H1 (cell line): ENCODE results near the gene TSPAN4. TPM values are rescaled to one million over a fixed set of nuclear protein-coding genes. Genes with fewer than 3 reads are reported as not detected.
A peak's percentile ranks its signal among the peaks of the same experiment; 100 is the strongest.

ENCODE experiments used
- CTCF ChIA-PET: fragments of 300-600 bp; sonication (Branson Sonifier 250); formaldehyde crosslinking; loops from one replicate; lab custom pipeline; 2021; ENCODE audit not compliant: partially characterized antibody; lab: Charles Lee
- POLR2A ChIA-PET: fragments of 300-600 bp; sonication (Branson Sonifier 250); formaldehyde crosslinking; loops from one replicate; lab custom pipeline; 2021; ENCODE audit warnings: inconsistent platforms; ENCODE audit not compliant: partially characterized antibody; lab: Charles Lee
- DNase-seq, 2 experiments: peaks; one replicate each; pipeline versions ENCODE4 v3.0.0 to v3.0.0-alpha.2; 2010 to 2022; ENCODE audit warnings: low spot score in 2 of 2, low read depth in 1 of 2, mixed read lengths in 1 of 2
- FAIRE-seq: peaks from 2 replicates; lab custom pipeline; 2011; peaks lifted over from hg19 to GRCh38; lab: Jason Lieb, UNC
- H2AFZ ChIP-seq: 2 replicates; pipeline ENCODE4 v1.8.1; 2012; ENCODE audit warnings: low read length, inconsistent platforms
- H2AK5ac ChIP-seq: 2 replicates; pipeline ENCODE4 v1.6.1; 2013; ENCODE audit warnings: low read depth, low read length
- H2BK120ac ChIP-seq: replicated peaks from 2 replicates; pipeline ENCODE3; 2013; ENCODE audit warnings: low read depth, low read length, inconsistent platforms
- H2BK12ac ChIP-seq: 2 replicates; pipeline ENCODE4 v1.6.1; 2013; ENCODE audit warnings: low read depth, low read length
- H2BK15ac ChIP-seq: 2 replicates; pipeline ENCODE4 v1.6.1; 2013; ENCODE audit warnings: low read length
- H2BK20ac ChIP-seq: 2 replicates; pipeline ENCODE4 v1.6.1; 2013; ENCODE audit warnings: low read length
- H2BK5ac ChIP-seq: 2 replicates; pipeline ENCODE4 v1.6.1; 2013; ENCODE audit warnings: low read depth, low read length
- H3K14ac ChIP-seq: 2 replicates; pipeline ENCODE4 v1.6.1; 2013; ENCODE audit warnings: inconsistent platforms; ENCODE audit not compliant: insufficient read length
- H3K18ac ChIP-seq: 2 replicates; pipeline ENCODE4 v1.6.1; 2013; ENCODE audit warnings: low read length; ENCODE audit errors: extremely low read depth
- H3K23ac ChIP-seq: 2 replicates; pipeline ENCODE4 v1.6.1; 2013; ENCODE audit warnings: inconsistent platforms; ENCODE audit not compliant: insufficient read length
- H3K23me2 ChIP-seq: 2 replicates; pipeline ENCODE4 v1.6.1; 2013; ENCODE audit warnings: low read depth, low read length
- H3K27ac ChIP-seq: 2 replicates; pipeline ENCODE4 v1.6.1; 2011; ENCODE audit warnings: low read depth, low read length, inconsistent platforms
- H3K27me3 ChIP-seq, 4 experiments: replicated peaks in 1 of 4; 1 replicate in 1 of 4; 2 replicates in 3 of 4; pipeline versions ENCODE4 v1.6.1 to v1.8.1; 2011 to 2013; ENCODE audit warnings: low read length in 3 of 4, mild to moderate bottlenecking in 3 of 4, inconsistent platforms in 2 of 4, mixed read lengths in 2 of 4, moderate library complexity in 1 of 4; ENCODE audit not compliant: control insufficient read depth in 3 of 4, insufficient read depth in 3 of 4; ENCODE audit errors: extremely low read depth in 1 of 4
- H3K36me3 ChIP-seq, 4 experiments: 2 replicates each; pipeline versions ENCODE4 v1.6.1 to v1.8.1; 2011 to 2013; ENCODE audit warnings: mild to moderate bottlenecking in 4 of 4, low read length in 3 of 4, moderate library complexity in 2 of 4, control low read depth in 1 of 4, inconsistent platforms in 1 of 4; ENCODE audit not compliant: insufficient read depth in 4 of 4, control insufficient read depth in 2 of 4
- H3K4ac ChIP-seq: replicated peaks from 2 replicates; pipeline ENCODE3; 2013; ENCODE audit warnings: low read length, low read depth, mixed read lengths, inconsistent platforms; ENCODE audit not compliant: insufficient read length
- H3K4me1 ChIP-seq, 4 experiments: replicated peaks in 1 of 4; 1 replicate in 1 of 4; 2 replicates in 3 of 4; pipeline versions ENCODE4 v1.6.1 to v1.8.1; 2011 to 2013; ENCODE audit warnings: low read length in 3 of 4, inconsistent platforms in 2 of 4, mixed read lengths in 1 of 4; ENCODE audit not compliant: insufficient read depth in 4 of 4, control insufficient read depth in 3 of 4
- H3K4me2 ChIP-seq, 2 experiments: 2 replicates each; pipeline versions ENCODE4 v1.6.1 to v1.8.1; 2011 to 2013; ENCODE audit warnings: low read depth in 2 of 2, low read length in 2 of 2, control low read depth in 1 of 2, inconsistent platforms in 1 of 2, mild to moderate bottlenecking in 1 of 2; ENCODE audit not compliant: insufficient read depth in 1 of 2
- H3K4me3 ChIP-seq, 4 experiments: fragments of 200-600, 300-600 bp in 1 of 4; sonication (generic), shearing (Covaris generic), sonication (Bioruptor Twin) in 1 of 4; 2 replicates each; pipeline versions ENCODE4 v1.5.1 to v1.8.1; 2011 to 2016; ENCODE audit warnings: low read length in 4 of 4, low read depth in 3 of 4, control low read depth in 2 of 4, inconsistent platforms in 2 of 4, mild to moderate bottlenecking in 2 of 4, mixed read lengths in 1 of 4, moderate library complexity in 1 of 4; ENCODE audit not compliant: insufficient read depth in 2 of 4; ENCODE audit errors: extremely low read depth in 1 of 4
- H3K56ac ChIP-seq: replicated peaks from 2 replicates; pipeline ENCODE3; 2013; ENCODE audit warnings: low read depth, mild to moderate bottlenecking, mixed read lengths, low read length, inconsistent platforms; ENCODE audit not compliant: insufficient read length
- H3K79me1 ChIP-seq: 2 replicates; pipeline ENCODE4 v1.6.1; 2013; ENCODE audit warnings: low read depth, low read length, control low read depth
- H3K79me2 ChIP-seq, 2 experiments: 2 replicates each; pipeline versions ENCODE4 v1.6.1 to v1.8.1; 2012 to 2013; ENCODE audit warnings: low read length in 2 of 2, mild to moderate bottlenecking in 2 of 2, inconsistent platforms in 1 of 2; ENCODE audit not compliant: insufficient read depth in 2 of 2, control insufficient read depth in 1 of 2
- H3K9ac ChIP-seq, 4 experiments: replicated peaks in 1 of 4; 1 replicate in 1 of 4; 2 replicates in 3 of 4; pipeline versions ENCODE4 v1.6.1 to v1.8.1; 2011 to 2013; ENCODE audit warnings: low read depth in 3 of 4, low read length in 3 of 4, control low read depth in 2 of 4, mild to moderate bottlenecking in 2 of 4, moderate library complexity in 2 of 4, inconsistent platforms in 1 of 4; ENCODE audit errors: extremely low read depth in 1 of 4
- H3K9me3 ChIP-seq, 2 experiments: 2 replicates each; pipeline versions ENCODE4 v1.6.1 to v1.8.1; 2012 to 2013; ENCODE audit warnings: mild to moderate bottlenecking in 2 of 2, moderate library complexity in 2 of 2, control low read depth in 1 of 2, inconsistent platforms in 1 of 2, low read depth in 1 of 2, low read length in 1 of 2, mixed read lengths in 1 of 2; ENCODE audit not compliant: insufficient read depth in 2 of 2
- H4K20me1 ChIP-seq, 2 experiments: replicated peaks in 1 of 2; 2 replicates each; pipeline versions ENCODE3 to v1.8.1; 2011 to 2013; ENCODE audit warnings: inconsistent platforms in 2 of 2, low read length in 2 of 2, mild to moderate bottlenecking in 1 of 2; ENCODE audit not compliant: insufficient read depth in 2 of 2, control insufficient read depth in 1 of 2
- H4K5ac ChIP-seq: 2 replicates; pipeline ENCODE4 v1.6.1; 2013; ENCODE audit warnings: low read length, low read depth, mixed read lengths, inconsistent platforms; ENCODE audit not compliant: insufficient read length
- H4K8ac ChIP-seq: 2 replicates; pipeline ENCODE4 v1.8.0; 2013; ENCODE audit warnings: mild to moderate bottlenecking, moderate library complexity, low read length, inconsistent platforms; ENCODE audit not compliant: insufficient read depth; ENCODE audit errors: extremely low read depth
- H4K91ac ChIP-seq: replicated peaks from 2 replicates; pipeline ENCODE3; 2013; ENCODE audit warnings: low read length, mixed read lengths, inconsistent platforms; ENCODE audit not compliant: insufficient read length
- CREB1 ChIP-seq: IDR thresholded peaks from 2 replicates; pipeline ENCODE4 v1.6.1; 2012; ENCODE audit warnings: inconsistent platforms
- JUND ChIP-seq: IDR thresholded peaks from 2 replicates; pipeline ENCODE4 v1.6.1; 2011; ENCODE audit warnings: mild to moderate bottlenecking, improper control_type of control experiment, low read length
- WGBS, 2 experiments: shearing (Covaris generic) in 1 of 2; methylation state at CpG; one replicate each; pipeline versions ENCODE4 v1.1.6 to v1.1.7; 2013 to 2015; ENCODE audit warnings: low lambda C conversion rate in 2 of 2, mixed read lengths in 2 of 2, inconsistent platforms in 1 of 2, low coverage in 1 of 2, missing lambda C conversion rate in 1 of 2; ENCODE audit not compliant: insufficient replicate concordance in 2 of 2, insufficient coverage in 1 of 2, insufficient read length in 1 of 2; ENCODE audit errors: extremely low coverage in 1 of 2, missing lambda C conversion rate in 1 of 2; 5-methylcytosine and 5-hydroxymethylcytosine counted together
- polyA plus RNA-seq, 7 experiments: library from polyadenylated mRNA; depleted of rRNA in 3 of 7; stranded (reverse) in 5 of 7; unstranded in 2 of 7; fragments of >200 nt in 5 of 7; fragments of 200-250 nt in 2 of 7; gene quantifications; 1 replicate in 5 of 7; 2 replicates in 1 of 7; 4 replicates in 1 of 7; pipeline versions ENCODE4 v1.2.1 to v1.2.3, GENCODE V29; 2011 to 2013; ENCODE audit warnings: missing spikeins in 2 of 7, mixed read lengths in 2 of 7
- total RNA-seq: library from RNA; stranded (reverse); fragmentation: NEBNext Ultra II Directional; extraction: Animal tissue kit (Norgen Biotek cat#: 25700); gene quantifications from 2 replicates; pipeline ENCODE4 v1.2.1, GENCODE V29; 2021
- TF ChIP-seq, protein P1 (sequence below), 3 experiments: IDR thresholded peaks; 1 replicate in 2 of 3; 2 replicates in 1 of 3; pipeline versions ENCODE4 v1.5.1 to v1.6.1; 2011; ENCODE audit warnings: low read length in 3 of 3, mild to moderate bottlenecking in 3 of 3, inconsistent platforms in 2 of 3, low read depth in 1 of 3, moderate library complexity in 1 of 3; ENCODE audit not compliant: insufficient read depth in 1 of 3; ENCODE audit errors: control extremely low read depth in 1 of 3

The TSPAN4 gene
- total and polyA plus RNA-seq, 2 of the 8 experiments (the other 6 are each of a cell fraction or from before 2014, with no cell fraction given), result 74.1 to 145 TPM

GRCh38 chr11:843086-843734 lies 558 bp downstream of the TSPAN4 start:
- H3K9ac ChIP-seq, result peak overlapping the region; percentile 42 to 83 (median 52); a peak in 6 of 7 replicates
- 3% methylated on average over 34 of the region's 53 CpGs; no CpG with 5 or more reads in 1 of the 2 experiments for WGBS, 2 experiments
- H3K79me2 ChIP-seq, result peaks cover 0 to 27% of the 10 kb centered on the region in 2 experiments; a peak in 2 of 4 replicates
- H3K9me3 ChIP-seq, result no peaks in the 10 kb centered on the region
- H3K27me3 ChIP-seq, result no peaks in the 10 kb centered on the region; a peak in 2 of 7 replicates
- peaks cover 9% of the 10 kb centered on the region; the same call in 1 of the 2 replicates for H3K79me1 ChIP-seq
- H3K36me3 ChIP-seq, result peaks cover 10 to 20% (median 18%) of the 10 kb centered on the region in 4 experiments; a peak in 7 of 8 replicates
- DNase-seq (no peak), FAIRE-seq (no peak)
- no peak overlapping the region for H4K8ac ChIP-seq
- peaks cover 7 to 31% of the 10 kb centered on the region in 2 experiments for H4K20me1 ChIP-seq
- H2AK5ac ChIP-seq, result peak overlapping the region; percentile 39; the same call in 1 of the 2 replicates
- CTCF ChIA-PET, result interaction anchor here (0.6 to 6.7 kb wide), 13 partner anchors 11 to 1422 kb away, joined by 3 to 74 read pairs (median 4); partner anchors contain the start of genes CD151 and PNPLA2
- H4K5ac ChIP-seq, result no peak overlapping the region
- H3K56ac ChIP-seq, result peak overlapping the region; percentile 32
- no peak overlapping the region for H2BK120ac ChIP-seq
- peak overlapping the region; percentile 90 for H3K18ac ChIP-seq
- H2AFZ ChIP-seq, result no peak overlapping the region
- H4K91ac ChIP-seq, result no peak overlapping the region
- no peak overlapping the region for H3K4ac ChIP-seq
- H3K23ac ChIP-seq, result no peak overlapping the region
- H2BK20ac ChIP-seq, result no peak overlapping the region
- POLR2A ChIA-PET, result interaction anchor here (0.6 to 40.4 kb wide), 18 partner anchors 14 to 480 kb away, joined by 3 to 1917 read pairs (median 4); partner anchors contain the start of genes CD151, CEND1, CHID1 and CRACR2B
- TF ChIP-seq, protein P1, sequence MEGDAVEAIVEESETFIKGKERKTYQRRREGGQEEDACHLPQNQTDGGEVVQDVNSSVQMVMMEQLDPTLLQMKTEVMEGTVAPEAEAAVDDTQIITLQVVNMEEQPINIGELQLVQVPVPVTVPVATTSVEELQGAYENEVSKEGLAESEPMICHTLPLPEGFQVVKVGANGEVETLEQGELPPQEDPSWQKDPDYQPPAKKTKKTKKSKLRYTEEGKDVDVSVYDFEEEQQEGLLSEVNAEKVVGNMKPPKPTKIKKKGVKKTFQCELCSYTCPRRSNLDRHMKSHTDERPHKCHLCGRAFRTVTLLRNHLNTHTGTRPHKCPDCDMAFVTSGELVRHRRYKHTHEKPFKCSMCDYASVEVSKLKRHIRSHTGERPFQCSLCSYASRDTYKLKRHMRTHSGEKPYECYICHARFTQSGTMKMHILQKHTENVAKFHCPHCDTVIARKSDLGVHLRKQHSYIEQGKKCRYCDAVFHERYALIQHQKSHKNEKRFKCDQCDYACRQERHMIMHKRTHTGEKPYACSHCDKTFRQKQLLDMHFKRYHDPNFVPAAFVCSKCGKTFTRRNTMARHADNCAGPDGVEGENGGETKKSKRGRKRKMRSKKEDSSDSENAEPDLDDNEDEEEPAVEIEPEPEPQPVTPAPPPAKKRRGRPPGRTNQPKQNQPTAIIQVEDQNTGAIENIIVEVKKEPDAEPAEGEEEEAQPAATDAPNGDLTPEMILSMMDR (IDR thresholded peaks at IDR 0.05; ENCODE audit: control extremely low read depth in 1 of 3, insufficient read depth in 1 of 3, low read depth in 1 of 3, low read length in 3 of 3), result peak in 1 of 3 experiments; percentile 0; a peak in 1 of 4 replicates
- TF ChIP-seq CREB1 (0 out of 2 replicates have a peak, but pooled peaks have one; percentile 18), JUND (no peak)
- no peak overlapping the region for H3K14ac ChIP-seq
- no peak overlapping the region for H2BK15ac ChIP-seq
- no peak overlapping the region; the same call in 1 of the 2 replicates for H3K27ac ChIP-seq
- peak overlapping the region; percentile 87 for H3K4me2 ChIP-seq
- H3K23me2 ChIP-seq, result peaks cover 21% of the 10 kb centered on the region; the same call in 1 of the 2 replicates
- peaks cover 0 to 38% (median 24%) of the 10 kb centered on the region in 4 experiments; a peak in 6 of 7 replicates for H3K4me1 ChIP-seq
- peak overlapping the region; percentile 71 to 96 (median 74) for H3K4me3 ChIP-seq
- H2BK12ac ChIP-seq, result peak overlapping the region; percentile 92; the same call in 1 of the 2 replicates
- peak overlapping the region; percentile 92; the same call in 1 of the 2 replicates for H2BK5ac ChIP-seq
